ENCODE data around the gene KDM4C. TPM values are rescaled to one million over a fixed set of nuclear protein-coding genes. Genes with fewer than 3 reads are reported as not detected.

The KDM4C gene
- total RNA-seq, 1 experiment from 2014 or later = 16.8 TPM

DNA sequence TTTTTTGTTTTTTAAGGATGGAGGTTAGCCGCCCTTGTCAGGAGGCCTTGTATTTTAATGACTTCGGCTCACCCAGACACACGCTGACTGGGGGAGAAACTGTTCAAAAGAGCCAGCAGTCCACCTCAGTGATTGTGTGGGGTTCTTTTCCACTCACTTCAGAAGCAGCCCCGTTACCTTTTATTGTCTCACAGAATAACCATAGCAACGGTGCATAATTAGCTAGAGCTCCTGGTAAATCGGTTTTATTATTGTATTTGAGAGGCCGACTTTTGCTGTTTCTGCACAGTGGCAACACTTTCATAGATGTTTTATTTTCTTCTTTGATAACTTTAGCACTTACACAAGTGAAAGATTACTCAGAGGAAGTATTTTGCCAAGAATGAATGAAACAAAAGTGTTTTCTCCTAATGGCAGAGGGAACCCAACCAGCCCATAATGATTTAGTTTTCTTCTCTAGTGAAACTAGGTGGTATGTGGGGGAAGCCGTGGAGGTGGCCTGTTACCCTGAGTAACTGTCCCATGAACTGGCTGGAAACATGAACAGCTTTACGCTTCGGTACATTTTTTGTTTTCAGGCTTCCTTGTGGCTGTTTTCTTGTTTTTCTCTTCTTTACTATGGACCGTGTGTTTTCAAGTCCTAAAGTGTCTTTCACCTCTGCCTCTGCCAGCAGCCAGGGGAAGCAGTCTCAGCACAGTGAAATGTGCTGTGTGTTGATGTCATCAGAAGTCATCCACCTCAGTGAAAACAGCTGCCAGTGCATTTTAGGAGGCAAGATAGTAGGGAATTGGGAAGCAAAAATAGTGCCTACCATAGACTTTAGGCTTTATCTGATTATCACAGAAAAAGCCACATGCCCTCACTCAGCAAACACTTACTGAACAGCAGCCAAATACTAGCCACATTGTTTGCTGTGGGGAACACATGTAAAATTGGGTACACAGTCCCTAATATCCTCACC, 414.7 kb downstream of the KDM4C start:
- Histone ChIP-seq H3K4me3 (replicated peaks in 1 of 2; ENCODE audit: low read depth in 1 of 2, low read length in 2 of 2) (no peak overlapping the region), H3K27ac (ENCODE audit: low read depth, low read length) (no peak overlapping the region), H3K4me1 (ENCODE audit: control insufficient read depth in 1 of 2, insufficient read depth in 2 of 2, low read length in 2 of 2) (no peaks in the 10 kb centered on the region), H3K79me2 (ENCODE audit: insufficient read depth, low read length) (no peaks in the 10 kb centered on the region), H3K9me3 (ENCODE audit: control insufficient read depth in 1 of 2, insufficient read depth in 1 of 2, low read depth in 1 of 2, low read length in 2 of 2) (no peaks in the 10 kb centered on the region), H3K36me3 (ENCODE audit: control insufficient read depth in 1 of 2, insufficient read depth in 2 of 2, low read length in 2 of 2) (no peaks in the 10 kb centered on the region), H3K9me2 (ENCODE audit: insufficient read depth) (no peaks in the 10 kb centered on the region), H3K9ac (ENCODE audit: low read length) (no peak overlapping the region), H2AFZ (ENCODE audit: low read depth, low read length, poor library complexity, severe bottlenecking) (no peak overlapping the region), H3K4me2 (ENCODE audit: low read length) (no peak overlapping the region), H4K20me1 (ENCODE audit: insufficient read depth) (no peaks in the 10 kb centered on the region), H3K27me3 (ENCODE audit: insufficient read depth, low read length) (no peaks in the 10 kb centered on the region)
- intact Hi-C loops (cut with micrococcal nuclease) = loop anchor here (10.0 kb wide), 2 partner anchors 62 to 348 kb away; no protein-coding TSS in a partner anchor
- ChIA-PET RAD21 (ENCODE audit: low non-redundant PET in 1 of 2, low total read pairs in 2 of 2, uncharacterized antibody in 2 of 2, unreplicated experiment in 2 of 2) (no interaction called here), CTCF (interaction anchor here (1.1 kb wide), 1 partner anchor 10 kb away, joined by 3 read pairs; no protein-coding TSS in a partner anchor), POLR2A (no interaction called here)
- TF ChIP-seq EZH2phosphoT487 (IDR thresholded peaks at IDR 0.05; ENCODE audit: borderline replicate concordance) = no peak
- no peak for TF ChIP-seq ATF3 (IDR thresholded peaks at IDR 0.05)
- no peak for TF ChIP-seq YY1 (IDR thresholded peaks at IDR 0.05; ENCODE audit: extremely low read depth, insufficient replicate concordance, low read depth, low read length)
- TF ChIP-seq MAX (IDR thresholded peaks at IDR 0.05) = no peak
- TF ChIP-seq POLR2AphosphoS5 (IDR thresholded peaks at IDR 0.05; ENCODE audit: low read depth, low read length) = no peak
- TF ChIP-seq SIN3A (IDR thresholded peaks at IDR 0.05; ENCODE audit: low read depth) = no peak
- no peak for TF ChIP-seq CBX3 (IDR thresholded peaks at IDR 0.05; ENCODE audit: low read depth)
- TF ChIP-seq SRF (IDR thresholded peaks at IDR 0.05; ENCODE audit: low read depth) = no peak
- TF ChIP-seq ZFX (IDR thresholded peaks at IDR 0.05) = no peak
- no peak for TF ChIP-seq FOSL1 (IDR thresholded peaks at IDR 0.05; ENCODE audit: low read depth)
- no peak for TF ChIP-seq ELF1 (IDR thresholded peaks at IDR 0.05; ENCODE audit: borderline replicate concordance, low read depth)
- no peak for TF ChIP-seq ZNF274 (IDR thresholded peaks at IDR 0.05; ENCODE audit: low read depth, low read length)
- TF ChIP-seq POLR2A (IDR thresholded peaks at IDR 0.05; ENCODE audit: borderline replicate concordance, extremely low read depth, insufficient read depth, insufficient read length) = no peak
- no peak for TF ChIP-seq CTCF (IDR thresholded peaks at IDR 0.05 in 2 of 3, conservative IDR thresholded peaks at IDR 0.05 in 1 of 3; ENCODE audit: borderline replicate concordance in 1 of 3, insufficient read depth in 1 of 3, low read depth in 2 of 3, low read length in 2 of 3)
- no peak for TF ChIP-seq REST (IDR thresholded peaks at IDR 0.05; ENCODE audit: low read depth)
- no peak for TF ChIP-seq ZBTB33 (IDR thresholded peaks at IDR 0.05; ENCODE audit: extremely low read depth, insufficient replicate concordance, low read length)
- no peak for TF ChIP-seq RAD21 (IDR thresholded peaks at IDR 0.05; ENCODE audit: low read depth)
- no peak for TF ChIP-seq EGR1 (IDR thresholded peaks at IDR 0.05; ENCODE audit: low read depth)
- no peak for DNase-seq (ENCODE audit: low read depth, low spot score)
- no TSS peak for BruUV-seq (replicated peaks)
- no peak for ATAC-seq
